GM12878 (cell line): Measurements from ENCODE around the gene SSR3. TPM values are rescaled to one million over a fixed set of nuclear protein-coding genes. Genes with fewer than 3 reads are reported as not detected.

Experiments
- ATAC-seq: fragments of 200-7000 bp; cut with Tn5 transposase; 3 replicates; pipeline ENCODE4 v1.9.1; 2020; ENCODE audit warnings: mild to moderate bottlenecking, moderate library complexity
- BruUV-seq: library from RNA; stranded (reverse); fragments of 400-500 nt; replicated peaks from 2 replicates; lab custom pipeline; 2021; lab: Mats Ljungman, UMichigan
- CTCF ChIA-PET: fragments of 300-600 bp; sonication (Branson Sonifier 250); formaldehyde crosslinking; extraction: SDS; loops from one replicate; lab custom pipeline; 2021; ENCODE audit warnings: inconsistent platforms; lab: Yijun Ruan, JAX
- POLR2A ChIA-PET: fragments of 350-600 bp; formaldehyde crosslinking; extraction: SDS; loops from one replicate; lab custom pipeline; 2021; ENCODE audit warnings: inconsistent platforms; lab: Charles Lee
- RAD21 ChIA-PET: fragments of 300-600 bp; sonication (Branson Sonifier 250); formaldehyde crosslinking; loops from one replicate; lab custom pipeline; 2023; ENCODE audit warnings: antibody characterized with exemption; ENCODE audit not compliant: unreplicated experiment; lab: Charles Lee
- SMC1A ChIA-PET: fragments of 300-600 bp; sonication (Branson Sonifier 250); formaldehyde crosslinking; loops from one replicate; lab custom pipeline; 2023; ENCODE audit not compliant: unreplicated experiment, uncharacterized antibody; lab: Charles Lee
- DNase-seq: peaks from one replicate; pipeline ENCODE4 v3.0.0-alpha.2; 2011; ENCODE audit warnings: low read depth, low spot score
- FAIRE-seq: peaks from 3 replicates; lab custom pipeline; 2011; peaks lifted over from hg19 to GRCh38; lab: Jason Lieb, UNC
- H2AFZ ChIP-seq: 2 replicates; pipeline ENCODE4 v1.6.0; 2011; ENCODE audit warnings: low read depth, low read length, control low read depth; ENCODE audit not compliant: control insufficient read depth
- H3K27ac ChIP-seq: 2 replicates; pipeline ENCODE4 v1.5.1; 2011; ENCODE audit warnings: control low read depth; ENCODE audit not compliant: control insufficient read depth, insufficient read depth
- H3K27me3 ChIP-seq, 2 experiments: replicated peaks in 1 of 2; 2 replicates each; pipeline versions ENCODE4 v1.6.0 to v1.6.1; 2011; ENCODE audit warnings: low read length in 1 of 2; ENCODE audit not compliant: control insufficient read depth in 2 of 2, insufficient read depth in 2 of 2
- H3K36me3 ChIP-seq, 2 experiments: 2 replicates each; pipeline ENCODE4 v1.5.1; 2011; ENCODE audit warnings: low read length in 1 of 2; ENCODE audit not compliant: control insufficient read depth in 2 of 2, insufficient read depth in 2 of 2
- H3K4me1 ChIP-seq: 2 replicates; pipeline ENCODE4 v1.6.1; 2011; ENCODE audit warnings: mild to moderate bottlenecking, low read length, moderate library complexity, mixed read lengths; ENCODE audit not compliant: control insufficient read depth, insufficient read depth
- H3K4me2 ChIP-seq: 2 replicates; pipeline ENCODE4 v1.6.0; 2011; ENCODE audit warnings: control low read depth; ENCODE audit not compliant: control insufficient read depth, insufficient read depth
- H3K4me3 ChIP-seq: fragments of 200-600 bp; sonication (generic); 2 replicates; pipeline ENCODE4 v1.5.1; 2016
- H3K79me2 ChIP-seq: 2 replicates; pipeline ENCODE4 v1.6.0; 2011; ENCODE audit warnings: low read length; ENCODE audit not compliant: control insufficient read depth, insufficient read depth
- H3K9ac ChIP-seq: 2 replicates; pipeline ENCODE4 v1.8.0; 2011; ENCODE audit warnings: low read length, control low read depth, mixed read lengths; ENCODE audit not compliant: control insufficient read depth, insufficient read depth
- H3K9me3 ChIP-seq: replicated peaks from 3 replicates; pipeline ENCODE4 v1.5.1; 2011; ENCODE audit warnings: mild to moderate bottlenecking, low read length; ENCODE audit not compliant: control insufficient read depth, insufficient read depth
- H4K20me1 ChIP-seq: 2 replicates; pipeline ENCODE4 v1.6.0; 2011; ENCODE audit not compliant: control insufficient read depth, insufficient read depth
- BHLHE40 ChIP-seq, 2 experiments: fragments of 450-650 bp in 1 of 2; IDR thresholded peaks; 2 replicates each; pipeline ENCODE4 v1.6.1; 2011 to 2017; ENCODE audit warnings: low read depth in 2 of 2, borderline replicate concordance in 1 of 2, improper control_type of control experiment in 1 of 2, low read length in 1 of 2, mild to moderate bottlenecking in 1 of 2
- CHD1 ChIP-seq: IDR thresholded peaks from 2 replicates; pipeline ENCODE4 v1.6.1; 2012; ENCODE audit warnings: low read depth, low read length, improper control_type of control experiment
- EGR1 ChIP-seq, 2 experiments: IDR thresholded peaks; 1 replicate in 1 of 2; 2 replicates in 1 of 2; pipeline ENCODE4 v1.6.1; 2011 to 2012; ENCODE audit warnings: low read depth in 2 of 2, low read length in 2 of 2, borderline replicate concordance in 1 of 2, mild to moderate bottlenecking in 1 of 2, moderate library complexity in 1 of 2
- FOXK2 ChIP-seq: fragments of 450-650 bp; IDR thresholded peaks from 2 replicates; pipeline ENCODE4 v1.6.1; 2017; ENCODE audit warnings: mild to moderate bottlenecking, moderate library complexity
- HCFC1 ChIP-seq: fragments of 150-350 bp; IDR thresholded peaks from 2 replicates; pipeline ENCODE4 v1.6.1; 2014; ENCODE audit warnings: low read length
- IRF4 ChIP-seq: IDR thresholded peaks from 2 replicates; pipeline ENCODE4 v1.6.1; 2011; ENCODE audit warnings: low read depth, low read length
- SUPT20H ChIP-seq: IDR thresholded peaks from 2 replicates; pipeline ENCODE4 v1.6.1; 2011; ENCODE audit warnings: low read depth, mild to moderate bottlenecking, low read length, moderate library complexity, borderline replicate concordance; ENCODE audit not compliant: control insufficient read depth
- TCF12 ChIP-seq: IDR thresholded peaks from 2 replicates; pipeline ENCODE4 v1.6.1; 2011; ENCODE audit warnings: low read depth, mild to moderate bottlenecking, low read length
- WGBS: methylation state at CpG from one replicate; pipeline ENCODE4 v1.1.6; 2016; ENCODE audit warnings: low lambda C conversion rate; ENCODE audit not compliant: insufficient replicate concordance, insufficient coverage; ENCODE audit errors: missing lambda C conversion rate; 5-methylcytosine and 5-hydroxymethylcytosine counted together
- in situ Hi-C: fragments of 300-500 bp; cut with MboI; formaldehyde crosslinking; loops from 9 replicates; pipeline ENCODE4 v1.14.3; 2018; ENCODE audit warnings: mixed read lengths
- intact Hi-C: fragments of 100-400 bp; cut with micrococcal nuclease; formaldehyde crosslinking; loops from one replicate; pipeline ENCODE4 v1.14.2; 2022; ENCODE audit not compliant: unreplicated experiment
- polyA plus RNA-seq, 11 experiments: library from polyadenylated mRNA; depleted of rRNA in 4 of 11; unstranded in 6 of 11; stranded (reverse) in 5 of 11; fragments of >200 nt; fragmentation: Nextera tagmentation in 4 of 11; fragmentation: Illumina TruSeq in 1 of 11; extraction: Ambion mirVana in 4 of 11; extraction: Trizol in 1 of 11; gene quantifications; 1 replicate in 1 of 11; 2 replicates in 10 of 11; pipeline versions ENCODE4 v1.2.1 to v1.2.3, GENCODE V29; 2011 to 2016; ENCODE audit warnings: inconsistent platforms in 2 of 11, missing spikeins in 2 of 11, low read depth in 1 of 11
- total RNA-seq, 4 experiments: library from RNA; depleted of rRNA in 3 of 4; stranded (reverse); fragments of >200 nt in 3 of 4; fragmentation: Illumina TruSeq in 1 of 4; extraction: Trizol in 1 of 4; gene quantifications; 2 replicates each; pipeline versions ENCODE4 v1.2.1 to v1.2.3, GENCODE V29; 2013 to 2021
- TF ChIP-seq, protein P1 (sequence below): fragments of 450-650 bp; IDR thresholded peaks from 2 replicates; pipeline ENCODE4 v1.6.1; 2018; ENCODE audit warnings: mild to moderate bottlenecking, low read depth, moderate library complexity; ENCODE audit not compliant: partially characterized antibody
- TF ChIP-seq, protein P2 (sequence below): fragments of 150-350 bp; IDR thresholded peaks from 2 replicates; pipeline ENCODE4 v1.6.1; 2014; ENCODE audit warnings: mild to moderate bottlenecking, low read depth, low read length
- TF ChIP-seq, protein P3 (sequence below): IDR thresholded peaks from 2 replicates; pipeline ENCODE4 v1.6.1; 2012; ENCODE audit warnings: improper control_type of control experiment, low read depth, low read length; ENCODE audit not compliant: insufficient replicate concordance

Gene SSR3
- total and polyA plus RNA-seq, 10 of the 15 experiments (the other 5 are each of a cell fraction or from before 2014, with no cell fraction given) = 133 to 345 (median 191) TPM

DNA sequence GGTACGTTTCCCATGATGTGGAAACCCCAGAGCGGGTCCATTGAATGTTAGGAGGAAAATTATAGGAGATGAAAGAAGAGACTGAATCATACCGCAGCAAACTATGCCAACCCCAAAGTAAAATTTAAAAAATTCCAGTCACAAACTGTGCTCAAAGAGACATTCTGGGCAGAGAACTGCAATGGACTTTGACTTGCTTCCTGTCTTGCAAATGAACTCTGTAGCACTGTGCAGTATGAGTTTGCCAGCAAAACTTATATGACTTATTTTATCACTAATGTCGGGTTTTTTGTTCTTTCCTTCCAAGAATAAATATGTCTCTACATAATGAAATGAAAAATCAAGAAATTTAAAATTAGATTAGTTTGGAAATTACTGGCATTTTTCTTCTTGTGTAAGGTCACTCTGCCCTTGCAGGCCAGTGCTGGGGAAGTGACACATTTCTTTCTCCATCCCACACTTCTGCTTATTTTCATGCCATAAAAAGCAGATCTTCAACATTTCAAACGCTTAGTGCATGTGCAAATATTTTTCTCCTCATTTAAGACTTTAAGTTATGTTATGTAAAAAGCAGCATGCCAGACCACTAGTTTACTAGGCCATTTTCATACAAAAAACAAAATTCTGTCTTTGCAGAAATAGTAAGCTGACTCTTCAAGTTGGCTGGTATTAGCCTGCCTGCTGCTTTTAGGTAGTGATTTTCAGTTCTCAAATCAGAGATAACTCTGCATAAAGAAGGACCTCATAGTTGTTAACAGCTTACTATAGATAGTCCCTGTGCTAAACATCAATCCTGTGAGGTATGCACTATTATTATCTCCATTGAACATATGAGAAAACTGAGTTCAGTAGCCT lies 32.2 kb upstream of the SSR3 start:
- Histone ChIP-seq H3K79me2 (no peaks in the 10 kb centered on the region), H3K9me3 (no peaks in the 10 kb centered on the region), H2AFZ (no peak overlapping the region), H3K4me1 (peaks cover 27% of the 10 kb centered on the region; the same call in 1 of the 2 replicates), H3K4me2 (peak overlapping the region; percentile 15; the same call in 1 of the 2 replicates), H3K9ac (no peak overlapping the region), H3K27ac (no peak overlapping the region), H3K27me3 (no peaks in the 10 kb centered on the region), H4K20me1 (no peaks in the 10 kb centered on the region), H3K36me3 (no peaks in the 10 kb centered on the region), H3K4me3 (no peak overlapping the region)
- ChIA-PET CTCF (interaction anchor here (0.8 to 1.8 kb wide), 8 partner anchors 9 to 77 kb away, joined by 3 to 6 read pairs (median 4); partner anchors contain the start of gene SSR3), POLR2A (interaction anchor here (1.0 to 1.5 kb wide), 4 partner anchors 9 to 77 kb away, joined by 3 to 4 read pairs (median 4); partner anchors contain the start of gene SSR3), RAD21 (interaction anchor here (0.9 to 1.4 kb wide), 6 partner anchors 57 to 86 kb away, joined by 3 to 7 read pairs (median 5); no protein-coding TSS in a partner anchor), SMC1A (interaction anchor here (0.5 to 2.3 kb wide), 10 partner anchors 11 to 346 kb away, joined by 3 to 10 read pairs (median 3); partner anchors contain the start of gene SSR3)
- intact Hi-C loops (loop anchor here (2.0 kb wide), 1 partner anchor 78 kb away; no protein-coding TSS in a partner anchor), in situ Hi-C loops (no loop called here)
- WGBS = 27% methylated on average over 5 of the region's 5 CpGs
- peak; percentile 67 for ATAC-seq
- DNase-seq = no peak
- no TSS peak for BruUV-seq
- no peak for FAIRE-seq
- TF ChIP-seq TCF12 = no peak
- no peak for TF ChIP-seq HCFC1
- no peak for TF ChIP-seq EGR1 (IDR thresholded peaks at IDR 0.05; ENCODE audit: borderline replicate concordance in 1 of 2, low read depth in 2 of 2, low read length in 2 of 2)
- TF ChIP-seq, protein P1, sequence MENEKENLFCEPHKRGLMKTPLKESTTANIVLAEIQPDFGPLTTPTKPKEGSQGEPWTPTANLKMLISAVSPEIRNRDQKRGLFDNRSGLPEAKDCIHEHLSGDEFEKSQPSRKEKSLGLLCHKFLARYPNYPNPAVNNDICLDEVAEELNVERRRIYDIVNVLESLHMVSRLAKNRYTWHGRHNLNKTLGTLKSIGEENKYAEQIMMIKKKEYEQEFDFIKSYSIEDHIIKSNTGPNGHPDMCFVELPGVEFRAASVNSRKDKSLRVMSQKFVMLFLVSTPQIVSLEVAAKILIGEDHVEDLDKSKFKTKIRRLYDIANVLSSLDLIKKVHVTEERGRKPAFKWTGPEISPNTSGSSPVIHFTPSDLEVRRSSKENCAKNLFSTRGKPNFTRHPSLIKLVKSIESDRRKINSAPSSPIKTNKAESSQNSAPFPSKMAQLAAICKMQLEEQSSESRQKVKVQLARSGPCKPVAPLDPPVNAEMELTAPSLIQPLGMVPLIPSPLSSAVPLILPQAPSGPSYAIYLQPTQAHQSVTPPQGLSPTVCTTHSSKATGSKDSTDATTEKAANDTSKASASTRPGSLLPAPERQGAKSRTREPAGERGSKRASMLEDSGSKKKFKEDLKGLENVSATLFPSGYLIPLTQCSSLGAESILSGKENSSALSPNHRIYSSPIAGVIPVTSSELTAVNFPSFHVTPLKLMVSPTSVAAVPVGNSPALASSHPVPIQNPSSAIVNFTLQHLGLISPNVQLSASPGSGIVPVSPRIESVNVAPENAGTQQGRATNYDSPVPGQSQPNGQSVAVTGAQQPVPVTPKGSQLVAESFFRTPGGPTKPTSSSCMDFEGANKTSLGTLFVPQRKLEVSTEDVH = no peak
- no peak for TF ChIP-seq IRF4
- 0 out of 4 replicates have a peak, but pooled peaks of 1 of the 2 experiments have one; percentile 8 for TF ChIP-seq BHLHE40 (IDR thresholded peaks at IDR 0.05; ENCODE audit: borderline replicate concordance in 1 of 2, low read depth in 2 of 2, low read length in 1 of 2)
- no peak for TF ChIP-seq FOXK2
- no peak for TF ChIP-seq SUPT20H
- TF ChIP-seq, protein P2, sequence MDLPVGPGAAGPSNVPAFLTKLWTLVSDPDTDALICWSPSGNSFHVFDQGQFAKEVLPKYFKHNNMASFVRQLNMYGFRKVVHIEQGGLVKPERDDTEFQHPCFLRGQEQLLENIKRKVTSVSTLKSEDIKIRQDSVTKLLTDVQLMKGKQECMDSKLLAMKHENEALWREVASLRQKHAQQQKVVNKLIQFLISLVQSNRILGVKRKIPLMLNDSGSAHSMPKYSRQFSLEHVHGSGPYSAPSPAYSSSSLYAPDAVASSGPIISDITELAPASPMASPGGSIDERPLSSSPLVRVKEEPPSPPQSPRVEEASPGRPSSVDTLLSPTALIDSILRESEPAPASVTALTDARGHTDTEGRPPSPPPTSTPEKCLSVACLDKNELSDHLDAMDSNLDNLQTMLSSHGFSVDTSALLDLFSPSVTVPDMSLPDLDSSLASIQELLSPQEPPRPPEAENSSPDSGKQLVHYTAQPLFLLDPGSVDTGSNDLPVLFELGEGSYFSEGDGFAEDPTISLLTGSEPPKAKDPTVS = no peak
- no peak for TF ChIP-seq CHD1
- TF ChIP-seq, protein P3, sequence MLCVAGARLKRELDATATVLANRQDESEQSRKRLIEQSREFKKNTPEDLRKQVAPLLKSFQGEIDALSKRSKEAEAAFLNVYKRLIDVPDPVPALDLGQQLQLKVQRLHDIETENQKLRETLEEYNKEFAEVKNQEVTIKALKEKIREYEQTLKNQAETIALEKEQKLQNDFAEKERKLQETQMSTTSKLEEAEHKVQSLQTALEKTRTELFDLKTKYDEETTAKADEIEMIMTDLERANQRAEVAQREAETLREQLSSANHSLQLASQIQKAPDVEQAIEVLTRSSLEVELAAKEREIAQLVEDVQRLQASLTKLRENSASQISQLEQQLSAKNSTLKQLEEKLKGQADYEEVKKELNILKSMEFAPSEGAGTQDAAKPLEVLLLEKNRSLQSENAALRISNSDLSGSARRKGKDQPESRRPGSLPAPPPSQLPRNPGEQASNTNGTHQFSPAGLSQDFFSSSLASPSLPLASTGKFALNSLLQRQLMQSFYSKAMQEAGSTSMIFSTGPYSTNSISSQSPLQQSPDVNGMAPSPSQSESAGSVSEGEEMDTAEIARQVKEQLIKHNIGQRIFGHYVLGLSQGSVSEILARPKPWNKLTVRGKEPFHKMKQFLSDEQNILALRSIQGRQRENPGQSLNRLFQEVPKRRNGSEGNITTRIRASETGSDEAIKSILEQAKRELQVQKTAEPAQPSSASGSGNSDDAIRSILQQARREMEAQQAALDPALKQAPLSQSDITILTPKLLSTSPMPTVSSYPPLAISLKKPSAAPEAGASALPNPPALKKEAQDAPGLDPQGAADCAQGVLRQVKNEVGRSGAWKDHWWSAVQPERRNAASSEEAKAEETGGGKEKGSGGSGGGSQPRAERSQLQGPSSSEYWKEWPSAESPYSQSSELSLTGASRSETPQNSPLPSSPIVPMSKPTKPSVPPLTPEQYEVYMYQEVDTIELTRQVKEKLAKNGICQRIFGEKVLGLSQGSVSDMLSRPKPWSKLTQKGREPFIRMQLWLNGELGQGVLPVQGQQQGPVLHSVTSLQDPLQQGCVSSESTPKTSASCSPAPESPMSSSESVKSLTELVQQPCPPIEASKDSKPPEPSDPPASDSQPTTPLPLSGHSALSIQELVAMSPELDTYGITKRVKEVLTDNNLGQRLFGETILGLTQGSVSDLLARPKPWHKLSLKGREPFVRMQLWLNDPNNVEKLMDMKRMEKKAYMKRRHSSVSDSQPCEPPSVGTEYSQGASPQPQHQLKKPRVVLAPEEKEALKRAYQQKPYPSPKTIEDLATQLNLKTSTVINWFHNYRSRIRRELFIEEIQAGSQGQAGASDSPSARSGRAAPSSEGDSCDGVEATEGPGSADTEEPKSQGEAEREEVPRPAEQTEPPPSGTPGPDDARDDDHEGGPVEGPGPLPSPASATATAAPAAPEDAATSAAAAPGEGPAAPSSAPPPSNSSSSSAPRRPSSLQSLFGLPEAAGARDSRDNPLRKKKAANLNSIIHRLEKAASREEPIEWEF = no peak
